DMS53 (cell line): Measurements from ENCODE around the gene LRRC15.

Source experiments
- DNase-seq: peaks from one replicate; lab custom pipeline; 2025; lab: John Stamatoyannopoulos, UW

Gene LRRC15

GRCh38 chr3:194384569-194385001 lies 15.0 kb upstream of the LRRC15 start:
- DNase-seq, result no peak

GRCh38 chr3:194384156-194384555 lies 14.6 kb upstream of the LRRC15 start:
- no peak for DNase-seq

DNA sequence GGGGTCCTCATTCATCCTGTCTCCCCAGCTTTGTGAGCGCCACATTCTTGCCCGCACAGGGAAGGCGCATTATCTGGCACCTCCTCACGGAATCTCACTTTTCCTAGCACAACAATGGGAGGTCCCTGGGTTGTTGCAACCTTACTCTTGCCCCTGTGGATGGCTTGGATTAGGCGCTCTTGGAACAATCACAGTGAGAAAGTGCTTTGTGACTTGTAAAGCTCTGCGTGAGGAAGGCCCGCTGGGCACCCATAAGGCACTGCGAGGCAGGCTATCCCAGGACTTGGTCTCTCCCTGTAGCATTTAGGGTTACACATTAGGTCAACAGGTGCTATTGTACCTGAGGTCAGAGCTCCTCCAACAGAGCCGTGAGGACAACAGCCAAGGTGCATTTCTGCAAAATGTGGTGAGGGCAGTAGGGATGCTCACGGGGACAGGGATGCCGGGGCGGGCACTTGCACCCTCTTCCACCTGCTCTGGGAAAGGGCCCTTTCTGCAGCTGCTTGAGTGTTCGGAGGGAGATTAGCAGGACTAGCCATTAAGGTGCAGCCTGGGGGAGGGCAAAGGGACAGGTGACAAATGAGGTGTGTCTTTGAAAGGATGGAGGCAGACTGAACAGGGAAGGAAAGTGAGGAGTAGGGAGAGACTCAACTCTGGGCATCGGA lies 13.9 kb upstream of the LRRC15 start:
- DNase-seq, result no peak

GRCh38 chr3:194382892-194383223 lies 13.3 kb upstream of the LRRC15 start:
- no peak for DNase-seq

- DNase-seq, result no peak
Observed at GRCh38 chr3:194382196-194382891, 12.8 kb upstream of the LRRC15 start.

- DNase-seq, result peak; percentile 78
Observed at GRCh38 chr3:194381460-194381875, 11.9 kb upstream of the LRRC15 start.

- DNase-seq, result no peak
Observed at GRCh38 chr3:194380326-194380725, 10.8 kb upstream of the LRRC15 start.

GRCh38 chr3:194379651-194380050 lies 10.1 kb upstream of the LRRC15 start:
- DNase-seq, result no peak

- DNase-seq, result no peak
Observed at GRCh38 chr3:194379231-194379630, 9.7 kb upstream of the LRRC15 start.

GRCh38 chr3:194377708-194378107 lies 8.2 kb upstream of the LRRC15 start:
- no peak for DNase-seq

- no peak for DNase-seq
Observed at GRCh38 chr3:194376241-194376560, 6.7 kb upstream of the LRRC15 start.

DNA sequence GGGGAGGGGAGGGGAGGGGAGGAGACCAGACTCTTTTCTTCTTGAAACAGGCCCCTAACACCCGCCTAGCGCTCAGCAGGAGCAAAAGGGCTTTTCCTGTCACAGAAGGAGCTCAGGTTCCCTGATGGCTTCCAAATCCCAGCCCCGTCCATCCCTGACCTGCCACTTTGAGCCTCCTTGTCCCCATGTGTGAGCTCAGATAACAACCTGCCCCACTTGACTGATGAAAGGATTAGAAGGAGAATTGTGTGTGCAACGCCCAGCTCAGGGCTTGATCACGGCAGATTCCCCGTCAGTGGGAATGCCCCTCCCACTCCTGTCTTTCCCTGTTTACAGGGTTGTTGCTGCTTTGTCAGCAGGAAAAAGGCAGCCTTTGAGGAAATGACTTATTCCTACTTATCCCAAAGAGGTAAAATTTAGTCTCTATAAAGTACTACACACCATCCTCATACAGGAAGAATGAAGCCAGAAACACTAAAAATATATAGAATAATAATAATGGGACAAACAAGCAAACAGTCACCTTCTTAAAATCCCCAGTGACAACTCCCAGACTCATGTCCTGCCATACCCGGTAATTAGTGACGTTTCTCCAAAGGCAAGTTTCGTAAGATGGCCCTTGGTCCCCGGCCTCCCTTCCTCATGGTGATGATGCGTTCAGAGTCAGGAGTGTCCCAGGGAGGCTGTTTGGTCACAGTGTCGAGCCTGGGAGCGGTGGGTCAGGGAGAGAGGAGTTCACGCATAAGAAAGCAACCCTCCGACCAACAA lies 6.1 kb upstream of the LRRC15 start:
- DNase-seq, result peak; percentile 65

DNA sequence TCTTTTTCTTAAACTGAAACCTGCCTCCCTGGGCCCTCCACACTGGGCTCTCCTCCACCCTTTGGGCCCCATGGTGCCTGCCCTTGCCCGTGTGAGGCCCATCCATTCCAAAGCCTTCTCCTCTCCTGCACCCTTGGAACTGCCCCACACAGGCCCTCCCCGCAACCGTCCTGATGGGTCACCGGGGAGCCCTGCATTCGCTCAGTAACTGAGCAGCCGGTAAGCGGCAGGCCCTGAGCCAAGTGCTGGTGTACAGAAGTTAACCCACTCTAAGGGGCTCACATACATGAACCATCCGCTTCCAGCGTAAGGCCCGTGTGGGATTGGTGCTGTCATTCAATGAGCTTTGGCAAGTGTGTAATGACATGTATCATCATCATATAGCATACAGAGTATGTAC lies 5.4 kb upstream of the LRRC15 start:
- DNase-seq, result no peak

DNA sequence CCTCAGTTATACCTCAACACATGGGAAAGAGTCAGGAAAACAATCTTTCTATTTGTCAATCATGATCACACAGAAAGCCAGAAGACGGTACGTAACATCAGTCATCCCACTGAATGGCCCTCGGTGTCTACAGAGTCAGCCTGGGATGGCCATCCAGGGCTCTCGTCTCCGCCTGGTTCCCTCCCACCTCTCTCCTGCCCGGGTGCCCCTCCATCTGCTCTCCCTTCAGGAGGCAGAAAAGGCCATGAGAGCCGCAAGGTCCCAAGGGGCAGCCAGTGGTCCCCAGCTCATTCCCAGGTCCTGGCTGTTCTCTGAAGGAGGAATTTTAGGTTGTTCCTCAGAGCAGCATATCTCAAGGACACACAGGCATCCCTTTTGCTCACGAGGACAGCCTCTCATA lies 4.4 kb upstream of the LRRC15 start:
- DNase-seq, result no peak

GRCh38 chr3:194373028-194373427 lies 3.5 kb upstream of the LRRC15 start:
- no peak for DNase-seq

DNA sequence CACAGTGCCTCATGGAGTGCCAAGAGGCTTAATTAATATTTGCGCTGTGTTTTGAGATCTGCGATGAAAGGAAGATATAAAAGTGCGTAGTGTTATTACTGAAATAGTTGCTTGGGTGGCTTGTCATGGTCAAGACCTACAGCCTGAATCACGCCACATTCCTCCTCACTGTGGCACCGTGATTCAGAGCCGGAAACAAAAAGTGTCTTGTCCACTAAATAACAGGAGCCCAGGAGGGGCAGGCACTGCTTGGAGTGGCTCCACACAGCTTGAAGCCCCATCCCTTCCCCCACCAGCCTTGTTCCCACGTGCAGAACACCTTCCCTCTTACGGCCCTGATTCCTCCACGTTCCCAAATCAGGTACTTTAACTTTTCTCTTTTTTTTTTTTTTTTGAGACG lies 1.2 kb upstream of the LRRC15 start:
- no peak for DNase-seq

GRCh38 chr3:194368918-194369317 lies 625 bp downstream of the LRRC15 start:
- DNase-seq, result no peak

- DNase-seq, result no peak
Observed at GRCh38 chr3:194367992-194368841, 1.3 kb downstream of the LRRC15 start.

DNA sequence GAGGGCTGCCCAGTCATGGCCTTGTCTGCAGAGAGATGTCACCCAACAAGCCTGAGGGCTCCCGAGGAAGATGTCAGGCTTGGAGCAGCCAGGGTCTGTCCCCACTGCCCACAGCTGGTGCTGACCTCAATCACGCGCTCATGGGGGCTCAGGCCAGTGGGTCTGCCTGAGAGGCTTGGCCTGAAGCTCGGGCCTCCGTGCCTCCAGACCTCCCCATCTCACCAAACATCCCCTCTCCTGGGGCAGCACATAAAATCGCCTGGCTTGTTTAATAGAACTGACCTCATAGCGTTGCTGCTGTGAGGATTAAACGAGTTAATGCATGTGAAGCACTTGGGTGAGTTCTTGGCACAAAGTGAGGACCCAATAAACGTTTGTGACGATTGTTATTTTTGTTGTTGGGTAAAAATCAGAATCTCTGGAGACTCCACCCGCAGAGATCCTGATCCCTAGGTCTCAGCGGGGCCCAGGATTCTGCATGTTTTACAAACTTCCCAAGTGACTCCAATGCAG lies 3.5 kb downstream of the LRRC15 start:
- DNase-seq, result no peak

DNA sequence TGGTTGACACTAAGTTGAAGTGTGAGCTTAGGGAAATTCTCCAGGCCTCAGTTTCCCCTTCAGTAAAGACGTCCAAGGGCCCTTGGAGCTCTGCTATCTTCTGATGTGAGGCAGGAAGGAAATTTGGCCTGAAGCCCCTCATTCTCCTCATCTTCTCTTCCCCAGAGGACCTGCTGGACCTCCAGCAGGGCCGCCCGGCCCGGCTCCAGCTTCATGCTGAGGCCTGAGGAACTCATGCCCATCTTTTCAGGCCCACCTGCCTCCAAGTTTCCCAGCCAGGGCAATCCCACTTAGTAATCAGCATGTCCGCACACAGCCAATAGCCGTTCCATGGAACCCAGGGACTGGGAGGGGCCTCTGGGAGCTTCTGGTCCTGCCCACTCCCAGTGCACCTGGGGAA lies 4.0 kb downstream of the LRRC15 start:
- no peak for DNase-seq

DNA sequence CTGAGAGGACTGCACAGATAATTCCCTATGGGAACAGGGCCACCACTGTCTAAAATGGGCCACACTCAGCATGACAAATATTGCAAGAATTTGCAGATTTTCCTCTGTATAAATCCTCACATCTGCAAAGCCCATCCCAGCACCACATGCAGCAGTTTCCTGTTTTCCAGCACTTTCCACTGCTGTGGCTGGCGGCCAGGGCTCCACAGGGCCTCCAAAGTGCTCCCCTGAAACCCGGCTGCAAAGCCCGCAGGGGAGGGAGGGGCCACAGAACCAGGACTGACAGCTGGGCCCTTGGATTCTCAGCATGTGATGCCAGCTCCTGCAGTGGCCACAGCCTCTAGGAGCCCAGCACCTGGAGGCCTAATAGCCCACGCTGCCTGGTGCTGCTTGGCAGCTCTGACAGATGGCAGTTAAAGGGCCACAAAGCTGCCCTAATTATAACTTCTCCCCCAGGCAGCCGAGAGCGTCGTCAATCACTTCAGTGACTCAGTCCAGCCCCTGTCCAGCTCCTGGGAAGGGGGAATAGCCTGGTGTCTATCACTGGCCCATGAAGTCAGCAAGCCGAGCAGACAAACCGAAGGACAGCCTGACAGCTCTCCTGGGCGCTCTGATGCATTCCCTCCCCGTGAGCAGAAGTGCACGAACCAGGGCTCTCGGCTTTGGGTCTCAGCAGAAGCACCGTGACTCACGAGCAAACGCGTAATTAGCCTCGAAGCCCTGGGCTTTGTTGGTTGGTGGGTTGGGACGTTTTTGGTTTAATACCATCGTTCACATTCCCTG lies 4.7 kb downstream of the LRRC15 start:
- no peak for DNase-seq

DNA sequence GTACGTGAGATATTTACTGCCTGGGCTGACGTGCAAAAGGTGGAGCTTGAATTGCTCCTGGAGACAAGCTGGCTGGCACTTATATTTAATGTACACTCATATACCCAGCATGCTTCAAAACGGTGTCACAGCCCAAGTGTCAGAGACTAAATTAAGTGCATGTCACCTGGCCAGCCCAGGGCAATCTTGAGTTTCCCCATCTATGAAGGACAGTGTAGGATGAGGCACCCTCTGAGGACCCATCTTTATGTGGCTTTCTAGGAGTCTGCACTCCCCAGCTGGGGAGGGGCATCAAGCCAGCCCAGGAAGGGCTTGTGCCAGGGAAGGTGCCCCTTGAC lies 5.3 kb downstream of the LRRC15 start:
- DNase-seq, result no peak
